Fibroblast of peridontal ligament (primary cell): Measurements from ENCODE around the gene ARHGEF28.
A peak's percentile ranks its signal among the peaks of the same experiment; 100 is the strongest.

ENCODE experiments used
- DNase-seq: peaks from one replicate; pipeline ENCODE4 v3.0.0-alpha.2; 2010; ENCODE audit errors: extremely low read depth

Gene ARHGEF28

GRCh38 chr5:73897893-73898292 lies 271.9 kb downstream of the ARHGEF28 start:
- no peak for DNase-seq

GRCh38 chr5:73899055-73899454 lies 273.1 kb downstream of the ARHGEF28 start:
- peak; percentile 40 for DNase-seq

GRCh38 chr5:73899916-73900315 lies 273.9 kb downstream of the ARHGEF28 start:
- no peak for DNase-seq

GRCh38 chr5:73900566-73900965 lies 274.6 kb downstream of the ARHGEF28 start:
- no peak for DNase-seq

- DNase-seq, result no peak
These were observed 275.0 kb downstream of the ARHGEF28 start for GRCh38 chr5:73901043-73901442.

- no peak for DNase-seq
These were observed 275.5 kb downstream of the ARHGEF28 start for GRCh38 chr5:73901455-73901854.

- peak; percentile 88 for DNase-seq
These were observed 276.5 kb downstream of the ARHGEF28 start for GRCh38 chr5:73902327-73903051.

GRCh38 chr5:73903169-73903568 lies 277.2 kb downstream of the ARHGEF28 start:
- DNase-seq, result no peak

GRCh38 chr5:73906277-73906676 lies 280.3 kb downstream of the ARHGEF28 start:
- no peak for DNase-seq

GRCh38 chr5:73907164-73907563 lies 281.2 kb downstream of the ARHGEF28 start:
- DNase-seq, result no peak

GRCh38 chr5:73908395-73908794 lies 282.4 kb downstream of the ARHGEF28 start:
- peak; percentile 64 for DNase-seq

- no peak for DNase-seq
These were observed 282.9 kb downstream of the ARHGEF28 start for GRCh38 chr5:73908846-73909245.

GRCh38 chr5:73909474-73909873 lies 283.5 kb downstream of the ARHGEF28 start:
- no peak for DNase-seq

- peak; percentile 70 for DNase-seq
These were observed 285.9 kb downstream of the ARHGEF28 start for GRCh38 chr5:73911761-73912393.

- DNase-seq, result peak; percentile 72
These were observed 286.9 kb downstream of the ARHGEF28 start for GRCh38 chr5:73912821-73913271.

- no peak for DNase-seq
These were observed 288.0 kb downstream of the ARHGEF28 start for GRCh38 chr5:73913971-73914370.

- DNase-seq, result no peak
These were observed 289.3 kb downstream of the ARHGEF28 start for GRCh38 chr5:73915345-73915744.

GRCh38 chr5:73917433-73917832 lies 291.4 kb downstream of the ARHGEF28 start:
- DNase-seq, result no peak

GRCh38 chr5:73917891-73918290 lies 291.9 kb downstream of the ARHGEF28 start:
- DNase-seq, result no peak

GRCh38 chr5:73918791-73919221 lies 292.8 kb downstream of the ARHGEF28 start:
- DNase-seq, result peak; percentile 72

GRCh38 chr5:73921741-73922140 lies 295.7 kb downstream of the ARHGEF28 start:
- no peak for DNase-seq

- no peak for DNase-seq
These were observed 296.2 kb downstream of the ARHGEF28 start for GRCh38 chr5:73922224-73922623.

GRCh38 chr5:73922875-73923557 lies 297.0 kb downstream of the ARHGEF28 start:
- DNase-seq, result no peak
